Ishikawa (cell line): ENCODE results near the gene NEUROG3.

Experiments used
- CEBPB ChIP-seq: IDR thresholded peaks from 2 replicates; pipeline ENCODE4 v1.6.1; 2012
- CREB1 ChIP-seq: IDR thresholded peaks from 2 replicates; pipeline ENCODE4 v1.6.1; 2012; ENCODE audit warnings: low read depth
- FOXM1 ChIP-seq: IDR thresholded peaks from 2 replicates; pipeline ENCODE4 v1.6.1; 2012; ENCODE audit warnings: low read depth, borderline replicate concordance
- RAD21 ChIP-seq: IDR thresholded peaks from 2 replicates; pipeline ENCODE4 v1.6.1; 2012; ENCODE audit warnings: low read depth
- TAF1 ChIP-seq: IDR thresholded peaks from 2 replicates; pipeline ENCODE4 v1.6.1; 2012; ENCODE audit warnings: low read depth, mild to moderate bottlenecking
- TEAD4 ChIP-seq: IDR thresholded peaks from 2 replicates; pipeline ENCODE4 v1.6.1; 2012
- USF1 ChIP-seq: IDR thresholded peaks from 2 replicates; pipeline ENCODE4 v1.6.1; 2012
- YY1 ChIP-seq: IDR thresholded peaks from 2 replicates; pipeline ENCODE4 v1.6.1; 2012; ENCODE audit warnings: low read depth
- ZBTB7A ChIP-seq: IDR thresholded peaks from 2 replicates; pipeline ENCODE4 v1.6.1; 2012; ENCODE audit warnings: low read depth
- TF ChIP-seq, protein P1 (sequence below): IDR thresholded peaks from 2 replicates; pipeline ENCODE4 v1.6.1; 2012; ENCODE audit warnings: low read depth, mild to moderate bottlenecking
- TF ChIP-seq, protein P2 (sequence below): IDR thresholded peaks from 2 replicates; pipeline ENCODE4 v1.6.1; 2012

- TF ChIP-seq, protein P1, sequence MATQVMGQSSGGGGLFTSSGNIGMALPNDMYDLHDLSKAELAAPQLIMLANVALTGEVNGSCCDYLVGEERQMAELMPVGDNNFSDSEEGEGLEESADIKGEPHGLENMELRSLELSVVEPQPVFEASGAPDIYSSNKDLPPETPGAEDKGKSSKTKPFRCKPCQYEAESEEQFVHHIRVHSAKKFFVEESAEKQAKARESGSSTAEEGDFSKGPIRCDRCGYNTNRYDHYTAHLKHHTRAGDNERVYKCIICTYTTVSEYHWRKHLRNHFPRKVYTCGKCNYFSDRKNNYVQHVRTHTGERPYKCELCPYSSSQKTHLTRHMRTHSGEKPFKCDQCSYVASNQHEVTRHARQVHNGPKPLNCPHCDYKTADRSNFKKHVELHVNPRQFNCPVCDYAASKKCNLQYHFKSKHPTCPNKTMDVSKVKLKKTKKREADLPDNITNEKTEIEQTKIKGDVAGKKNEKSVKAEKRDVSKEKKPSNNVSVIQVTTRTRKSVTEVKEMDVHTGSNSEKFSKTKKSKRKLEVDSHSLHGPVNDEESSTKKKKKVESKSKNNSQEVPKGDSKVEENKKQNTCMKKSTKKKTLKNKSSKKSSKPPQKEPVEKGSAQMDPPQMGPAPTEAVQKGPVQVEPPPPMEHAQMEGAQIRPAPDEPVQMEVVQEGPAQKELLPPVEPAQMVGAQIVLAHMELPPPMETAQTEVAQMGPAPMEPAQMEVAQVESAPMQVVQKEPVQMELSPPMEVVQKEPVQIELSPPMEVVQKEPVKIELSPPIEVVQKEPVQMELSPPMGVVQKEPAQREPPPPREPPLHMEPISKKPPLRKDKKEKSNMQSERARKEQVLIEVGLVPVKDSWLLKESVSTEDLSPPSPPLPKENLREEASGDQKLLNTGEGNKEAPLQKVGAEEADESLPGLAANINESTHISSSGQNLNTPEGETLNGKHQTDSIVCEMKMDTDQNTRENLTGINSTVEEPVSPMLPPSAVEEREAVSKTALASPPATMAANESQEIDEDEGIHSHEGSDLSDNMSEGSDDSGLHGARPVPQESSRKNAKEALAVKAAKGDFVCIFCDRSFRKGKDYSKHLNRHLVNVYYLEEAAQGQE, result no peak
- TF ChIP-seq YY1, result no peak
- no peak for TF ChIP-seq CEBPB
- no peak for TF ChIP-seq TAF1
- TF ChIP-seq, protein P2, sequence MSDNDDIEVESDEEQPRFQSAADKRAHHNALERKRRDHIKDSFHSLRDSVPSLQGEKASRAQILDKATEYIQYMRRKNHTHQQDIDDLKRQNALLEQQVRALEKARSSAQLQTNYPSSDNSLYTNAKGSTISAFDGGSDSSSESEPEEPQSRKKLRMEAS, result no peak
- TF ChIP-seq FOXM1, result no peak
- no peak for TF ChIP-seq USF1
- TF ChIP-seq CREB1, result no peak
- TF ChIP-seq TEAD4, result no peak
- no peak for TF ChIP-seq RAD21
- no peak for TF ChIP-seq ZBTB7A
Measured at GRCh38 chr10:69559525-69559924, 13.7 kb downstream of the NEUROG3 start.
